Measurements from ENCODE around the gene HPGDS.
"Not testable (repeated sequence)": the region's sequence is repeated elsewhere in the genome, so short reads cannot be mapped to it uniquely, and the experiment has no call there.

The HPGDS gene

DNA sequence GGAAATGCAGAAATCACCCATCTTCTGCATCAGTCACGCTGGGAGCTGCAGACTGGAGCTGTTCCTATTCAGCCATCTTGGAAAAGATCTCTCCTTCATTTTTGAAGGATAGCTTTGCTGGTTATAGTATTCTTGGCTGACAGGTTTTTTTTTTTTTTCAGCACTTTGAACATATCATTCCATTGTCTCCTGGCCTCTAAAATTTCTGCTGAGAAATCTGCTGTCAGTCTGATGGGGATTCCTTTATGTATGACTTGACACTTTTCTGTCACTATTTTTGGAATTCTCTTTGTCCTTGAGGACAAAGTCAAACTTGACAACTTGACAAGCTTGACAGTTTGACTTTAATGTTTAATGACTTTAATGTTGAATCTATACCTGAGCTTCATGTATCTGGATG, 16.8 kb downstream of the HPGDS start:
- DNase-seq (ENCODE audit: low spot score): no peak

DNA sequence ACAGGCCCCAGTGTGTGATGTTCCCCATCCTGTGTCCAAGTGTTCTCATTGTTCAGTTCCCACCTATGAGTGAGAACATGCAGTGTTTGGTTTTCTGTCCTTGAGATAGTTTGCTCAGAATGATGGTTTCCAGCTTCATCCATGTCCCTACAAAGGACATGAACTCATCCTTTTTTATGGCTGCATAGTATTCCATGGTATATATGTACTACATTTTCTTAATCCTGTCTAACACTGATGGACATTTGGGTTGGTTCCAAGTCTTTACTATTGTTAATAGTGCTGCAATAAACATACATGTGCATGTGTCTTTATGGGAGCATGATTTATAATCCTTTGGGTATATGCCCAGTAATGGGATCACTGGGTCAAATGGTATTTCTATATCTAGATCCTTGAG, 22.7 kb downstream of the HPGDS start:
- not testable (repeated sequence) for DNase-seq (ENCODE audit: low spot score)

- peak; percentile 32 for DNase-seq (ENCODE audit: low spot score)
These were observed 35.3 kb downstream of the HPGDS start for GRCh38 chr4:94307231-94307871.

GRCh38 chr4:94306713-94307112, 35.9 kb downstream of the HPGDS start:
- no peak for DNase-seq (ENCODE audit: low spot score)

- peak; percentile 54 for DNase-seq (ENCODE audit: low spot score)
These were observed 37.0 kb downstream of the HPGDS start for GRCh38 chr4:94305466-94306225.

- peak; percentile 39 for DNase-seq (ENCODE audit: low spot score)
These were observed 38.2 kb downstream of the HPGDS start for GRCh38 chr4:94304365-94304971.

DNA sequence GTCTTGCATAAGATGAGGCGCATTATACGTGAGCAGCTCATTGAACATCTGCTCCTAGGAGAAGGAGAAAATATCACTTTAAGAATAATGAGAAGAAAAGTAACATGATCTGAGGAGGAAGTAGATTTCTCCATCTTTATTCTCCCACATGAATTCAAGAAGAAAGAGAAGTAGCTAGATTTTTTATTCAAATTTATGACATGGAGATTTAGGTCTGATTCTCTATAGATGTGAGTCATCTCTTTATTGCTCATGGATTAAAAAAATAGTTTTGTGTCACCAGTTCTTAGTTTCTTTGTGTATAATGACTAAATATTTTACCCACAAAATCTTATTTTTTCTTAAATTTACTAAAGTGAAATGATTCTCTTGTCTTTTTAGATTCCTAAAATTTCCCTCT, 40.4 kb downstream of the HPGDS start:
- DNase-seq (ENCODE audit: low spot score): no peak

DNA sequence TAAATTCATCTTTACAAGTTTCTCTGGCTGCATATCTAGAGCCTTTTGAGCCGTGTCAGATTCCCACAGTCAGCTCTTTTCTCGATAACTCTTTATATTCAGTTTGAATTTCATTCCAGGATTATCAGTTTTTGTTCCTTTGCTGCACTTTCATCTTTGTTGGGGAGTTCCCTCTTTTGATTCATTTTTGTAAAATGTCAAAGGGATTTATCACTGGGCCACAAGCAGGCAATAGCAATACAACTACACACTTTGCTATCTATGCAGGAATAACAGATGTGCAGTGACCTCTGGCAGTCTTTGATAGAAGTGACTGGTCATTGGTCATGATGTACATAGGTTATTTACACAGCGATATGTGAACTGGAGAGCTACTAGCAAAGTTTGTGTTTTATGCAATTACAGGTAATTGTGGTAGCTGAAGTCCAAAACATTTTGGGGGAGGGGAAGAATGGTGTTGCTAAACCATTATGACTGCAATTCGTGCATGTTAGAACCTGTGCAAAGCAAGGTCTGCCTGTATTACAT, 43.8 kb downstream of the HPGDS start:
- no peak for DNase-seq (ENCODE audit: low spot score)

- not testable (repeated sequence) for DNase-seq (ENCODE audit: low spot score)
These were observed 47.2 kb downstream of the HPGDS start for GRCh38 chr4:94295473-94295872.

- not testable (repeated sequence) for DNase-seq (ENCODE audit: low spot score)
These were observed 48.7 kb downstream of the HPGDS start for GRCh38 chr4:94293981-94294380.

- DNase-seq (ENCODE audit: low spot score): no peak
These were observed 52.4 kb downstream of the HPGDS start for GRCh38 chr4:94290245-94290644.

- no peak for DNase-seq (ENCODE audit: low spot score)
These were observed 57.0 kb downstream of the HPGDS start for GRCh38 chr4:94285666-94286065.

DNA sequence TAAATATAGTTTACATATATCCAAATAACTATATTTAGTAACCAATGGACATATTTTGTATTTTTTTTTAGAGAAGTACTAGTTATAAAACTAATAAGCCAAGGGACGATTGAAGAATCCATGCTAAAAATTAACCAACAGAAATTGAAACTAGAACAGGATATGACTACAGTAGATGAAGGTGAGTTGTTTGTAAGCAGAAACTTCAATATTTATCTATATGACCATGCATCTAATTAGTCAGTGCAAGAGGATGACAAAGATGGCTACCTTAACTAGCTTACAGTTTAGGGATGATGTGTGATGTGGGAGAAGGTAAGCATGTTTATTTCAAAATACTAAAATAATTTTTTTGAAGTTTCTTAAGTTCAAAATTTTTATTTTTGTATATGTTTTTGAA, 57.7 kb downstream of the HPGDS start:
- DNase-seq (ENCODE audit: low spot score): no peak

DNA sequence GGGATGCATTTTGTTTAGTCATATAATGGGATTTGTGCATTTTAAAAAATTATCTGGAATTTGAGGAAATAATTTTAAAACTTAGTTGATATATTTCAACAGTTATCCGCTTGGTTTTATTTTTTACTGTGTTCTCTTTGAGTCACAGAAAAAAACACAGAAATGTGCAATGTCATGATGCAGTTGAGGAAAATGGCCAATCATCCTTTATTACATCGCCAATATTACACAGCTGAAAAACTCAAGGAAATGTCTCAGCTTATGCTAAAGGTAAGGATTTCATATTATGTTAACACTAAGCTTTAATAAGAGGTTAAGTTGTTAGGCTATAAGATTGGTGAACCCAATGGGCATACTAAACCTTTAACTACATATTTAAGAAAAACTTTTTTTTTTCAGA, 63.9 kb downstream of the HPGDS start:
- DNase-seq (ENCODE audit: low spot score): no peak

GRCh38 chr4:94277534-94277933, 65.1 kb downstream of the HPGDS start:
- no peak for DNase-seq (ENCODE audit: low spot score)

DNA sequence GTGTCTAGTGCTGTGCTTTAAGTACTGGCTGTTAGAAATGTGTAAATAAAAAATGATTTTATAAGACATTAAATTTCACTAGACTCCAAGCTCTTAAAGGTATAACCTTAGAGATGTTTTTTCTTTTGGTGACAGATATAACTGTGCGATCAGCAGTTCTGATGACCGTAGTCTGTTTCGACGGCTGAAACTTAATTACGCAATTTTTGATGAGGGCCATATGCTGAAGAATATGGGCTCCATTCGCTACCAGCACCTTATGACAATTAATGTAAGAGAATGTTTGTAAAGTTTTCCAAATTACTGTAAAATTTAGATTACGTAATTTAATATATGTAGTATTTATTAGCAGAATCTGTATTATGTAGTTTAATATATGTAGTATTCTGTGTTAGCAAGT, 66.4 kb downstream of the HPGDS start:
- no peak for DNase-seq (ENCODE audit: low spot score)

- DNase-seq (ENCODE audit: low spot score): no peak
These were observed 67.7 kb downstream of the HPGDS start for GRCh38 chr4:94274912-94275311.

DNA sequence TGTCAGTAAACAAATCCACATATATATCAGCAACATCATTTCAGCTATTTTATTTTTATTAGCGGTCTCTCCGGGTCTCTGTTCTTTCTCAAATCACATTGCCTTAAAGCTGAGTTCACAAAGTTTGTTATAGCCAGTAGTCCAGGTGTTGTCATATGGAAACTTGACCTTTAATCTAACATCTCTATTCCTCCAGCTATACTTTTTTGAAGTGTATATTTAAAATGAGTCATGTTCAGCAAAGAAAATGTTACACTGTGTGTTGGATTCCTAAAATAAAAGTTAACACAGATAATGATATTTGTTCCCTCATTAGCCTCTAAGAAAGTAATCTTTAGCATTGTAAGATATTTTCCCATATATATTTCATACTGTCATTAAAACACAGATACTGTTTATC, 71.4 kb downstream of the HPGDS start:
- no peak for DNase-seq (ENCODE audit: low spot score)

DNA sequence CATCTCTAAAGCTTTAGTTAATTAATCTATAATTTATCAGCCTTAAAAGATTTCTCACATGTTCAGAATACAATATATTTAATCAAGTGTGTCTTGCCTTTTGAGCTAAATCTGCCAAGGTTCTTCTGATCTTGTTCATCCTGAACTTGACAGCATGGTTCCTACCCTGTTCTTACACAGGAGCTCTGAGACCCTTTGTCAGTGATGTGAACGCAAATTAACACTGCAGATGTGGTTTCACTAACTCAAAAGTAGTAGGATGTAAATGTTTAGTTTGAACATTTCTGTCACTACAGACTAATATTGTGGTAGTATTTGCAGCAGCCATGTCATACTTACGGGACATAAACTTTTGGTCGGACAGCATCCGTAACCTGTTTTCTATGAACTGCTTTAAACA, 75.6 kb downstream of the HPGDS start:
- DNase-seq (ENCODE audit: low spot score): no peak

- DNase-seq (ENCODE audit: low spot score): no peak
These were observed 80.2 kb downstream of the HPGDS start for GRCh38 chr4:94262163-94263016.

- no peak for DNase-seq (ENCODE audit: low spot score)
These were observed 85.8 kb downstream of the HPGDS start for GRCh38 chr4:94256828-94257227.

GRCh38 chr4:94256144-94256783, 86.4 kb downstream of the HPGDS start:
- no peak for DNase-seq (ENCODE audit: low spot score)
